HG03066 (cell line): ENCODE results near the gene MYT1.
"Not testable (repeated sequence)": the region's sequence is repeated elsewhere in the genome, so short reads cannot be mapped to it uniquely, and the experiment has no call there.

Experiments used
- ATAC-seq: cut with Tn5 transposase; IDR thresholded peaks from one replicate; pipeline ENCODE4 v1.9.1; 2021; ENCODE audit warnings: low read depth; ENCODE audit not compliant: unreplicated experiment

MYT1 gene

GRCh38 chr20:64166721-64167615 is 2.7 kb downstream of the MYT1 start:
- ATAC-seq: no peak

GRCh38 chr20:64167676-64168075 is 3.4 kb downstream of the MYT1 start:
- no peak for ATAC-seq

GRCh38 chr20:64168381-64169090 is 4.3 kb downstream of the MYT1 start:
- ATAC-seq: no peak

GRCh38 chr20:64169091-64169560 is 4.9 kb downstream of the MYT1 start:
- no peak for ATAC-seq

- ATAC-seq: no peak
Observed at GRCh38 chr20:64171211-64171610, 7.0 kb downstream of the MYT1 start.

- ATAC-seq: no peak
Observed at GRCh38 chr20:64173116-64173515, 8.9 kb downstream of the MYT1 start.

GRCh38 chr20:64176551-64176950 is 12.3 kb downstream of the MYT1 start:
- no peak for ATAC-seq

- no peak for ATAC-seq
Observed at GRCh38 chr20:64176971-64177370, 12.7 kb downstream of the MYT1 start.

- ATAC-seq: no peak
Observed at GRCh38 chr20:64177384-64177783, 13.1 kb downstream of the MYT1 start.

GRCh38 chr20:64177787-64178186 is 13.5 kb downstream of the MYT1 start:
- no peak for ATAC-seq

GRCh38 chr20:64178925-64179324 is 14.7 kb downstream of the MYT1 start:
- not testable (repeated sequence) for ATAC-seq

GRCh38 chr20:64179805-64180204 is 15.6 kb downstream of the MYT1 start:
- no peak for ATAC-seq

- ATAC-seq: no peak
Observed at GRCh38 chr20:64180673-64181072, 16.4 kb downstream of the MYT1 start.

- no peak for ATAC-seq
Observed at GRCh38 chr20:64181391-64181790, 17.1 kb downstream of the MYT1 start.

GRCh38 chr20:64182146-64182865 is 18.1 kb downstream of the MYT1 start:
- ATAC-seq: no peak

- ATAC-seq: no peak
Observed at GRCh38 chr20:64183313-64183712, 19.1 kb downstream of the MYT1 start.

- no peak for ATAC-seq
Observed at GRCh38 chr20:64184795-64185194, 20.5 kb downstream of the MYT1 start.

GRCh38 chr20:64185276-64185900 is 21.1 kb downstream of the MYT1 start:
- no peak for ATAC-seq

- ATAC-seq: no peak
Observed at GRCh38 chr20:64186071-64186598, 21.9 kb downstream of the MYT1 start.

- ATAC-seq: not testable (repeated sequence)
Observed at GRCh38 chr20:64187213-64187612, 23.0 kb downstream of the MYT1 start.
